HepG2 (cell line): ENCODE measurements around the gene SRSF3. TPM values are rescaled to one million over a fixed set of nuclear protein-coding genes. Genes with fewer than 3 reads are reported as not detected.
A peak's percentile ranks its signal among the peaks of the same experiment; 100 is the strongest.

Source experiments
- CTCF ChIP-seq: sonication (generic); formaldehyde crosslinking; IDR thresholded peaks from 2 replicates; pipeline ENCODE4 v1.5.0; 2020; ENCODE audit warnings: mild to moderate bottlenecking, missing genetic modification reagents, moderate library complexity
- ELF3 ChIP-seq: IDR thresholded peaks from 2 replicates; pipeline ENCODE4 v1.6.1; 2016; ENCODE audit warnings: missing genetic modification reagents, missing compliant biosample characterization
- EP300 ChIP-seq, 3 experiments: sonication (generic) in 1 of 3; formaldehyde crosslinking in 1 of 3; IDR thresholded peaks; 2 replicates each; pipeline versions ENCODE4 v1.5.1 to v1.6.1; 2011 to 2020; ENCODE audit warnings: low read depth in 2 of 3, low read length in 2 of 3, borderline replicate concordance in 1 of 3, improper control_type of control experiment in 1 of 3, mild to moderate bottlenecking in 1 of 3, missing genetic modification reagents in 1 of 3, moderate library complexity in 1 of 3
- GPN1 ChIP-seq: sonication (generic); formaldehyde crosslinking; IDR thresholded peaks from 2 replicates; pipeline ENCODE4 v1.5.1; 2020; ENCODE audit warnings: missing genetic modification reagents, borderline replicate concordance
- HMGXB4 ChIP-seq, 2 experiments: sonication (generic) in 1 of 2; formaldehyde crosslinking in 1 of 2; IDR thresholded peaks; 2 replicates each; pipeline versions ENCODE4 v1.4.0 to v1.6.1; 2018 to 2020; ENCODE audit warnings: missing genetic modification reagents in 2 of 2, borderline replicate concordance in 1 of 2, low read depth in 1 of 2, mild to moderate bottlenecking in 1 of 2, missing biosample characterization in 1 of 2
- KDM3A ChIP-seq: IDR thresholded peaks from 2 replicates; pipeline ENCODE4 v1.6.1; 2018; ENCODE audit warnings: low read depth, missing compliant biosample characterization
- MIER3 ChIP-seq: IDR thresholded peaks from 2 replicates; pipeline ENCODE4 v1.6.1; 2016; ENCODE audit warnings: missing compliant biosample characterization, borderline replicate concordance
- PHF8 ChIP-seq: sonication (generic); formaldehyde crosslinking; IDR thresholded peaks from 2 replicates; pipeline ENCODE4 v1.5.0; 2020; ENCODE audit warnings: missing genetic modification reagents
- PITX1 ChIP-seq: sonication (generic); formaldehyde crosslinking; IDR thresholded peaks from 2 replicates; pipeline ENCODE4 v1.5.1; 2020; ENCODE audit warnings: mild to moderate bottlenecking, missing genetic modification reagents
- RARA ChIP-seq: IDR thresholded peaks from 2 replicates; pipeline ENCODE4 v1.6.1; 2016; ENCODE audit warnings: missing genetic modification reagents, missing compliant biosample characterization
- SIN3B ChIP-seq: fragments of 150-350 bp; IDR thresholded peaks from 2 replicates; pipeline ENCODE4 v1.6.1; 2014; ENCODE audit warnings: low read length
- SPEN ChIP-seq: sonication (generic); formaldehyde crosslinking; IDR thresholded peaks from 2 replicates; pipeline ENCODE4 v1.5.1; 2020; ENCODE audit warnings: low read depth, mild to moderate bottlenecking, missing genetic modification reagents
- ZNF18 ChIP-seq: sonication (generic); formaldehyde crosslinking; IDR thresholded peaks from 2 replicates; pipeline ENCODE4 v1.8.0; 2022; ENCODE audit warnings: mild to moderate bottlenecking, missing genetic modification reagents; ENCODE audit not compliant: insufficient replicate concordance
- ZNF274 ChIP-seq: sonication (generic); formaldehyde crosslinking; IDR thresholded peaks from 2 replicates; pipeline ENCODE4 v1.5.1; 2020; ENCODE audit warnings: mild to moderate bottlenecking, missing genetic modification reagents
- ZNF3 ChIP-seq: IDR thresholded peaks from 2 replicates; pipeline ENCODE4 v1.7.0; 2017; ENCODE audit warnings: inconsistent platforms
- ZNF431 ChIP-seq: sonication (generic); formaldehyde crosslinking; IDR thresholded peaks from 2 replicates; pipeline ENCODE4 v1.9.0; 2022; ENCODE audit warnings: missing genetic modification reagents, low read depth, mild to moderate bottlenecking, borderline replicate concordance
- ZNF563 ChIP-seq: sonication (generic); formaldehyde crosslinking; IDR thresholded peaks from 2 replicates; pipeline ENCODE4 v1.8.0; 2022; ENCODE audit warnings: mild to moderate bottlenecking, moderate library complexity, missing genetic modification reagents
- ZNF619 ChIP-seq: sonication (generic); formaldehyde crosslinking; IDR thresholded peaks from 2 replicates; pipeline ENCODE4 v1.4.0; 2020; ENCODE audit warnings: mild to moderate bottlenecking, missing genetic modification reagents
- ZNF720 ChIP-seq: sonication (generic); formaldehyde crosslinking; IDR thresholded peaks from 2 replicates; pipeline ENCODE4 v1.4.0; 2020; ENCODE audit warnings: missing genetic modification reagents
- ZSCAN21 ChIP-seq: sonication (generic); formaldehyde crosslinking; IDR thresholded peaks from 2 replicates; pipeline ENCODE4 v1.8.0; 2022; ENCODE audit warnings: mild to moderate bottlenecking, missing genetic modification reagents, moderate library complexity, borderline replicate concordance
- polyA plus RNA-seq, 8 experiments: library from polyadenylated mRNA; depleted of rRNA in 3 of 8; stranded (reverse) in 7 of 8; unstranded in 1 of 8; fragments of >200 nt; fragmentation: Illumina TruSeq in 4 of 8; extraction: Trizol in 4 of 8; gene quantifications; 2 replicates each; pipeline versions ENCODE4 v1.2.1 to v1.2.3, GENCODE V29; 2011 to 2016; ENCODE audit warnings: low read depth in 4 of 8, missing spikeins in 1 of 8, mixed read lengths in 1 of 8; ENCODE audit not compliant: insufficient read depth in 1 of 8
- total RNA-seq, 5 experiments: library from RNA; depleted of rRNA; stranded (reverse); fragments of >200 nt; fragmentation: Illumina TruSeq; extraction: Trizol; gene quantifications; 2 replicates each; pipeline ENCODE4 v1.2.3, GENCODE V29; 2016; ENCODE audit warnings: low read depth in 1 of 5

The SRSF3 gene
- total and polyA plus RNA-seq, 2 of the 13 experiments (the other 11 are each of a cell fraction or from before 2014, with no cell fraction given) = 206 to 684 TPM

GRCh38 chr6:36623547-36624459, 29.6 kb downstream of the SRSF3 start (continued):
- peak; percentile 36; the same call in 1 of the 2 replicates for TF ChIP-seq RARA
- TF ChIP-seq ZNF18 (CRISPR knock-in tag) = peak; percentile 38
- no peak for TF ChIP-seq ZNF3 (CRISPR knock-in tag)
- TF ChIP-seq MIER3 (CRISPR knock-in tag) = peak; percentile 44; the same call in 1 of the 2 replicates
- TF ChIP-seq EP300 (IDR thresholded peaks at IDR 0.05; ENCODE audit: low read depth in 2 of 2, low read length in 2 of 2) = peak in 1 of 2 experiments; percentile 17; a peak in 1 of 4 replicates
- TF ChIP-seq EP300 (CRISPR knock-in tag; IDR thresholded peaks at IDR 0.05; ENCODE audit: borderline replicate concordance) = peak; percentile 52; the same call in 1 of the 2 replicates
- peak; percentile 63; the same call in 1 of the 2 replicates for TF ChIP-seq PITX1 (CRISPR knock-in tag)
- no peak for TF ChIP-seq ZNF720 (CRISPR knock-in tag)
- TF ChIP-seq PHF8 = peak; percentile 36; the same call in 1 of the 2 replicates
- 0 out of 2 replicates have a peak, but pooled peaks have one; percentile 46 for TF ChIP-seq ZNF431 (CRISPR knock-in tag)
- peak; percentile 39; the same call in 1 of the 2 replicates for TF ChIP-seq ZNF563 (CRISPR knock-in tag)
- peak; percentile 51 to 81; a peak in 2 of 4 replicates for TF ChIP-seq HMGXB4 (CRISPR knock-in tag; IDR thresholded peaks at IDR 0.05; ENCODE audit: borderline replicate concordance in 1 of 2, low read depth in 1 of 2)
- TF ChIP-seq GPN1 (CRISPR knock-in tag) = no peak
- peak; percentile 21; the same call in 1 of the 2 replicates for TF ChIP-seq ZNF619 (CRISPR knock-in tag)
- TF ChIP-seq KDM3A = peak; percentile 35; the same call in 1 of the 2 replicates
- peak; percentile 32; the same call in 1 of the 2 replicates for TF ChIP-seq SIN3B
- TF ChIP-seq SPEN (CRISPR knock-in tag) = 0 out of 2 replicates have a peak, but pooled peaks have one; percentile 41
- TF ChIP-seq ZSCAN21 (CRISPR knock-in tag) = 0 out of 2 replicates have a peak, but pooled peaks have one; percentile 21
- TF ChIP-seq CTCF (CRISPR knock-in tag) = peak; percentile 98
- 0 out of 2 replicates have a peak, but pooled peaks have one; percentile 35 for TF ChIP-seq ZNF274 (CRISPR knock-in tag)
- TF ChIP-seq ELF3 = peak; percentile 88
